K562 (cell line): Measurements from ENCODE around the gene TEX22. TPM values are rescaled to one million over a fixed set of nuclear protein-coding genes. Genes with fewer than 3 reads are reported as not detected.

ENCODE experiments used
- ATAC-seq: fragments of 200-7000 bp; cut with Tn5 transposase; 3 replicates; pipeline ENCODE4 v1.9.1; 2020; ENCODE audit warnings: moderate library complexity
- BruUV-seq: library from RNA; stranded (reverse); fragments of 400-500 nt; replicated peaks from 2 replicates; lab custom pipeline; 2021; lab: Mats Ljungman, UMichigan
- CTCF ChIA-PET: fragments of 300-600 bp; formaldehyde crosslinking; extraction: SDS; loops from one replicate; lab custom pipeline; 2021; ENCODE audit warnings: low intra/inter-chr PET ratio; lab: Yijun Ruan, JAX
- POLR2A ChIA-PET: fragments of 300-600, 350-650 bp; sonication (Branson Sonifier 250); formaldehyde crosslinking; extraction: SDS; loops from one replicate; lab custom pipeline; 2021; ENCODE audit warnings: antibody characterized with exemption, inconsistent platforms; lab: Yijun Ruan, JAX
- DNase-seq, 4 experiments: peaks; one replicate each; pipeline versions ENCODE4 v3.0.0 to v3.0.0-alpha.2; 2011 to 2018; ENCODE audit warnings: low spot score in 3 of 4, mixed read lengths in 3 of 4; ENCODE audit errors: extremely low read depth in 1 of 4
- FAIRE-seq: peaks from 2 replicates; lab custom pipeline; 2011; peaks lifted over from hg19 to GRCh38; lab: Jason Lieb, UNC
- H2AFZ ChIP-seq: 2 replicates; pipeline ENCODE4 v1.6.0; 2011; ENCODE audit warnings: low read depth, low read length, control low read depth, inconsistent platforms
- H3K27ac ChIP-seq: fragments of 200-600 bp; 3 replicates; pipeline ENCODE4 v1.8.0; 2011; ENCODE audit warnings: low read depth, mild to moderate bottlenecking, control low read depth, inconsistent platforms, low read length, moderate library complexity, mixed read lengths; ENCODE audit errors: extremely low read depth
- H3K27me3 ChIP-seq, 2 experiments: fragments of 300-600 bp in 1 of 2; 2 replicates in 1 of 2; 3 replicates in 1 of 2; pipeline versions ENCODE4 v1.6.0 to v1.8.0; 2011; ENCODE audit warnings: inconsistent platforms in 2 of 2, low read length in 2 of 2, mild to moderate bottlenecking in 1 of 2, mixed read lengths in 1 of 2, moderate library complexity in 1 of 2; ENCODE audit not compliant: control insufficient read depth in 2 of 2, insufficient read depth in 2 of 2
- H3K36me3 ChIP-seq: fragments of 300-600 bp; 3 replicates; pipeline ENCODE4 v1.8.0; 2011; ENCODE audit warnings: mild to moderate bottlenecking, low read length, inconsistent platforms; ENCODE audit not compliant: control insufficient read depth, insufficient read depth
- H3K4me1 ChIP-seq, 2 experiments: fragments of 200-600 bp in 1 of 2; replicated peaks in 1 of 2; 2 replicates in 1 of 2; 3 replicates in 1 of 2; pipeline versions ENCODE4 v1.5.1 to v1.8.0; 2011; ENCODE audit warnings: inconsistent platforms in 2 of 2, low read length in 2 of 2, mild to moderate bottlenecking in 1 of 2, mixed read lengths in 1 of 2, moderate library complexity in 1 of 2; ENCODE audit not compliant: control insufficient read depth in 2 of 2, insufficient read depth in 2 of 2
- H3K4me2 ChIP-seq: 2 replicates; pipeline ENCODE4 v1.6.1; 2011; ENCODE audit warnings: low read length, control low read depth, inconsistent platforms, mixed read lengths; ENCODE audit not compliant: insufficient read depth
- H3K4me3 ChIP-seq: fragments of 200-600 bp; sonication (generic), shearing (Covaris generic); 2 replicates; pipeline ENCODE4 v1.5.1; 2016; ENCODE audit warnings: control low read depth, inconsistent platforms
- H3K79me2 ChIP-seq: fragments of 200-600 bp; 3 replicates; pipeline ENCODE4 v1.8.0; 2011; ENCODE audit warnings: low read length, inconsistent platforms; ENCODE audit not compliant: control insufficient read depth, insufficient read depth
- H3K9ac ChIP-seq, 2 experiments: 2 replicates each; pipeline versions ENCODE4 v1.6.0 to v1.6.1; 2011; ENCODE audit warnings: low read depth in 2 of 2, low read length in 2 of 2, control low read depth in 1 of 2, inconsistent platforms in 1 of 2, mild to moderate bottlenecking in 1 of 2, mixed read lengths in 1 of 2; ENCODE audit not compliant: insufficient read depth in 1 of 2
- H3K9me1 ChIP-seq: one replicate; pipeline ENCODE4 v1.6.0; 2011; ENCODE audit warnings: inconsistent platforms, mild to moderate bottlenecking, low read length, moderate library complexity; ENCODE audit not compliant: control insufficient read depth, insufficient read depth
- H3K9me3 ChIP-seq: replicated peaks from 2 replicates; pipeline ENCODE4 v1.5.1; 2011; ENCODE audit warnings: low read depth, low read length, inconsistent platforms; ENCODE audit not compliant: control insufficient read depth, insufficient read depth
- H4K20me1 ChIP-seq: replicated peaks from 2 replicates; pipeline ENCODE4 v1.6.1; 2011; ENCODE audit warnings: low read length, inconsistent platforms, mixed read lengths; ENCODE audit not compliant: control insufficient read depth, insufficient read depth
- BCL6 ChIP-seq: fragments of 250-450 bp; sonication (Bioruptor Pico); IDR thresholded peaks from 2 replicates; pipeline ENCODE4 v1.4.0; 2020
- ELF2 ChIP-seq: fragments of 250-450 bp; sonication (Bioruptor Pico); IDR thresholded peaks from 2 replicates; pipeline ENCODE4 v1.5.0; 2021; ENCODE audit warnings: mild to moderate bottlenecking
- ELK3 ChIP-seq: fragments of 450-650 bp; formaldehyde crosslinking; IDR thresholded peaks from 2 replicates; pipeline ENCODE4 v1.4.0; 2020; ENCODE audit warnings: mild to moderate bottlenecking
- HDAC6 ChIP-seq: IDR thresholded peaks from 2 replicates; pipeline ENCODE4 v1.6.1; 2012; ENCODE audit warnings: low read depth, mild to moderate bottlenecking, control low read depth, inconsistent platforms, low read length, moderate library complexity
- HDGF ChIP-seq: fragments of 450-650 bp; IDR thresholded peaks from 2 replicates; pipeline ENCODE4 v1.6.1; 2016
- HMBOX1 ChIP-seq: sonication (generic); IDR thresholded peaks from 2 replicates; pipeline ENCODE4 v1.6.1; 2016
- KAT7 ChIP-seq: sonication (generic); formaldehyde crosslinking; IDR thresholded peaks from 2 replicates; pipeline ENCODE4 v1.8.0; 2022; ENCODE audit warnings: missing genetic modification reagents, mild to moderate bottlenecking, borderline replicate concordance
- KLF13 ChIP-seq: fragments of 450-650 bp; IDR thresholded peaks from 2 replicates; pipeline ENCODE4 v1.6.1; 2016; ENCODE audit warnings: missing genetic modification characterization, low read depth, mild to moderate bottlenecking, missing compliant biosample characterization, moderate library complexity, borderline replicate concordance
- MAX ChIP-seq: sonication (generic); formaldehyde crosslinking; IDR thresholded peaks from 2 replicates; pipeline ENCODE4 v1.9.0; 2022; ENCODE audit warnings: mild to moderate bottlenecking, missing genetic modification reagents
- MCM3 ChIP-seq: fragments of 450-650 bp; IDR thresholded peaks from 2 replicates; pipeline ENCODE4 v1.6.1; 2016
- MED1 ChIP-seq: sonication (generic); formaldehyde crosslinking; IDR thresholded peaks from 2 replicates; pipeline ENCODE4 v1.8.1; 2023; ENCODE audit warnings: missing genetic modification reagents, borderline replicate concordance
- RBBP5 ChIP-seq: fragments of 200-600 bp; sonication (generic); IDR thresholded peaks from 2 replicates; pipeline ENCODE4 v1.6.1; 2012; ENCODE audit warnings: borderline replicate concordance, mild to moderate bottlenecking, low read length, control low read depth, inconsistent platforms; ENCODE audit not compliant: insufficient read depth, poor library complexity, severe bottlenecking
- TAF9B ChIP-seq: fragments of 450-650 bp; IDR thresholded peaks from 2 replicates; pipeline ENCODE4 v1.6.1; 2018; ENCODE audit warnings: mild to moderate bottlenecking; ENCODE audit not compliant: partially characterized antibody
- TRIM24 ChIP-seq, 2 experiments: fragments of 450-650 bp; IDR thresholded peaks; 2 replicates each; pipeline ENCODE4 v1.6.1; 2016
- ZNF175 ChIP-seq: fragments of 200-800 bp; sonication (Bioruptor generic); IDR thresholded peaks from 2 replicates; pipeline ENCODE4 v1.6.1; 2016; ENCODE audit warnings: low read depth, mild to moderate bottlenecking, missing genetic modification characterization, missing compliant biosample characterization
- ZNF23 ChIP-seq: fragments of 250-450 bp; sonication (Bioruptor Pico); IDR thresholded peaks from 2 replicates; pipeline ENCODE4 v1.4.0; 2020; ENCODE audit warnings: mild to moderate bottlenecking
- ZNF780A ChIP-seq: fragments of 250-450 bp; sonication (Bioruptor Pico); IDR thresholded peaks from 2 replicates; pipeline ENCODE4 v1.5.0; 2021; ENCODE audit warnings: mild to moderate bottlenecking
- WGBS: fragments of 100-300 bp; shearing (Covaris generic); methylation state at CpG from one replicate; pipeline ENCODE4 v1.1.6; 2016; ENCODE audit warnings: low coverage, mixed read lengths; ENCODE audit not compliant: insufficient coverage; ENCODE audit errors: missing lambda C conversion rate; 5-methylcytosine and 5-hydroxymethylcytosine counted together
- in situ Hi-C: fragments of 300-500 bp; cut with MboI; formaldehyde crosslinking; loops from 4 replicates; pipeline ENCODE4 v1.15.0; 2018; ENCODE audit warnings: inconsistent platforms, mixed read lengths
- intact Hi-C: fragments of 100-400 bp; cut with micrococcal nuclease; formaldehyde crosslinking; loops from 2 replicates; pipeline ENCODE4 v1.14.2; 2022
- polyA plus RNA-seq, 8 experiments: library from polyadenylated mRNA; depleted of rRNA in 4 of 8; stranded (reverse) in 5 of 8; unstranded in 3 of 8; fragments of >200 nt; fragmentation: Nextera tagmentation in 2 of 8; fragmentation: Illumina TruSeq in 1 of 8; extraction: Ambion mirVana in 2 of 8; extraction: Trizol in 1 of 8; gene quantifications; 2 replicates each; pipeline versions ENCODE4 v1.2.1 to v1.2.3, GENCODE V29; 2011 to 2014; ENCODE audit warnings: inconsistent platforms in 1 of 8, missing spikeins in 1 of 8
- total RNA-seq, 7 experiments: library from RNA; depleted of rRNA in 6 of 7; stranded (reverse); fragments of >200 nt in 6 of 7; fragmentation: Illumina TruSeq in 2 of 7; extraction: Trizol in 2 of 7; gene quantifications; 2 replicates each; pipeline versions ENCODE4 v1.2.1 to v1.2.3, GENCODE V29; 2011 to 2021; ENCODE audit warnings: low replicate concordance in 1 of 7
- TF ChIP-seq, protein P1 (sequence below): sonication (generic); formaldehyde crosslinking; IDR thresholded peaks from 2 replicates; pipeline ENCODE4 v1.9.0; 2022; ENCODE audit warnings: mild to moderate bottlenecking, missing genetic modification reagents

TEX22 gene
- total and polyA plus RNA-seq, 9 of the 15 experiments (the other 6 are each of a cell fraction or from before 2014, with no cell fraction given): 0.04 to 1.7 (median 0.23) TPM; not detected in 2

DNA sequence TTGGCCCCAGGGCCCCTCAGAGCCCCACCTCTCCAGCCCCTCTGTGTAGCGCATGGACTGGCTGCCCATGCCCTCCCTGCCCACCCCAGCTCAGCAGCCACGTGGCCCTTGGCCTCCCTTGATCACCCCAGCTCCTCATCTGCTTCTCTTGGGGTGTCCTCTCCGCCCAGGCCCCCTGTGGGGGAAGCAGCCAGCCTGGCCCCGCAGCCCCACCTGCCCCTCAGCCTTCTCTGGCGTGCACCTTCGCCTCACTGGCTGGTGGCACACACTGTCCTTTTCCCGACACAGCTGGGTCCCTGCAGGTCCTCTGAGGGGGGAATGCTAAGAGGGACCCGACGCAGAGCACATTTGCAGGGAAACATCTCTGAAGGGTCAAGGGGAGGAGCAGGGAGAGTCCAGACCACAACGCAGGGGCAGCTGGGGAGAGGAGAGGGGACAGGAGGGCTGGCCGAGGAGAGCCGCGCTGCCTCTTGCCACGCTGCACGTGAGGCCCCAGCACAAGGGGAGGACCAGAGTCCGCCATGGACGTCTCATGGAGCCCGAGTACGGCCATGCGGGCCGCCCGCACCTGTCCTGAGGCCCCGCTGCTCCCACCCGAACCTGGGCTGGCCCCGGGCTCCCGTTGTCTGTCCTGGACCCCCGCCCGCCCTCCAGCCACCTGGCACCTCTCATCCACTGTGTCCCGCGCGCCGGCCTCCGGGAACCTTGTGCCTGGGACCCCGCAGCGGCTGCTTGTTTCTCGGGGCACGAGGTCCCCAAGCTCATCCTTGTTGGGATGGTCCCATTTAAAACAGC, 47.7 kb upstream of the TEX22 start:
- Histone ChIP-seq H3K9ac (no peak overlapping the region), H3K9me1 (no peaks in the 10 kb centered on the region), H3K27ac (no peak overlapping the region), H3K9me3 (no peaks in the 10 kb centered on the region), H3K4me3 (no peak overlapping the region), H2AFZ (no peak overlapping the region), H3K4me2 (no peak overlapping the region), H3K36me3 (no peaks in the 10 kb centered on the region), H3K4me1 (peaks cover 8 to 53% of the 10 kb centered on the region in 2 experiments; a peak in 4 of 5 replicates), H4K20me1 (0 out of 2 replicates have a peak, but pooled peaks cover 3% of the 10 kb centered on the region), H3K79me2 (no peaks in the 10 kb centered on the region; the same call in 2 of the 3 replicates), H3K27me3 (no peaks in the 10 kb centered on the region)
- ChIA-PET CTCF (no interaction called here), POLR2A (interaction anchor here (0.6 kb wide), 1 partner anchor 12 kb away, joined by 3 read pairs; no protein-coding TSS in a partner anchor)
- no peak for ATAC-seq
- intact Hi-C loops: no loop called here
- DNase-seq: no peak
- no peak for FAIRE-seq
- TF ChIP-seq HDGF (no peak), KAT7 (CRISPR knock-in tag) (no peak), TRIM24 (IDR thresholded peaks at IDR 0.05) (no peak), ELF2 (CRISPR knock-in tag) (no peak), MCM3 (no peak), RBBP5 (no peak), ELK3 (CRISPR knock-in tag) (no peak), MAX (CRISPR knock-in tag) (no peak), ZNF780A (CRISPR knock-in tag) (no peak), MED1 (CRISPR knock-in tag) (no peak), ZNF23 (no peak), TAF9B (no peak), KLF13 (tag) (no peak), HMBOX1 (no peak), ZNF175 (CRISPR knock-in tag) (no peak), BCL6 (CRISPR knock-in tag) (no peak), HDAC6 (no peak)
- TF ChIP-seq, protein P1, sequence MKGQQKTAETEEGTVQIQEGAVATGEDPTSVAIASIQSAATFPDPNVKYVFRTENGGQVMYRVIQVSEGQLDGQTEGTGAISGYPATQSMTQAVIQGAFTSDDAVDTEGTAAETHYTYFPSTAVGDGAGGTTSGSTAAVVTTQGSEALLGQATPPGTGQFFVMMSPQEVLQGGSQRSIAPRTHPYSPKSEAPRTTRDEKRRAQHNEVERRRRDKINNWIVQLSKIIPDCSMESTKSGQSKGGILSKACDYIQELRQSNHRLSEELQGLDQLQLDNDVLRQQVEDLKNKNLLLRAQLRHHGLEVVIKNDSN (CRISPR knock-in tag): no peak
- in situ Hi-C loops: loop anchor here (10.0 kb wide), 1 partner anchor 256 kb away; no protein-coding TSS in a partner anchor
- WGBS: 92% methylated on average over 17 of the region's 37 CpGs
- BruUV-seq: no TSS peak
